HepG2 (cell line): ENCODE results near the gene CYP4A22. TPM values are rescaled to one million over a fixed set of nuclear protein-coding genes. Genes with fewer than 3 reads are reported as not detected.

Experiments
- ATF2 ChIP-seq: sonication (generic); formaldehyde crosslinking; IDR thresholded peaks from 2 replicates; pipeline ENCODE4 v1.4.0; 2020; ENCODE audit warnings: missing genetic modification reagents
- DPF2 ChIP-seq: sonication (generic); formaldehyde crosslinking; IDR thresholded peaks from 2 replicates; pipeline ENCODE4 v1.4.0; 2020; ENCODE audit warnings: mild to moderate bottlenecking, low read depth, missing genetic modification reagents, borderline replicate concordance
- HNF4A ChIP-seq: sonication (generic); formaldehyde crosslinking; IDR thresholded peaks from 2 replicates; pipeline ENCODE4 v1.4.0; 2020; ENCODE audit warnings: missing genetic modification reagents
- JUND ChIP-seq: sonication (generic); formaldehyde crosslinking; IDR thresholded peaks from 2 replicates; pipeline ENCODE4 v1.8.0; 2022; ENCODE audit warnings: mild to moderate bottlenecking, missing genetic modification reagents
- SNAI1 ChIP-seq: sonication (generic); formaldehyde crosslinking; IDR thresholded peaks from 2 replicates; pipeline ENCODE4 v1.5.0; 2020; ENCODE audit warnings: mild to moderate bottlenecking, missing genetic modification reagents, borderline replicate concordance
- SNAPC5 ChIP-seq: sonication (generic); formaldehyde crosslinking; IDR thresholded peaks from 2 replicates; pipeline ENCODE4 v1.8.1; 2023; ENCODE audit warnings: mild to moderate bottlenecking, missing genetic modification reagents, borderline replicate concordance
- SUZ12 ChIP-seq: fragments of 150-350 bp; IDR thresholded peaks from 2 replicates; pipeline ENCODE4 v1.6.1; 2014; ENCODE audit warnings: low read depth, low read length
- ZNF30 ChIP-seq: sonication (generic); formaldehyde crosslinking; IDR thresholded peaks from 2 replicates; pipeline ENCODE4 v1.5.0; 2020; ENCODE audit warnings: mild to moderate bottlenecking, missing genetic modification reagents
- ZNF687 ChIP-seq: sonication (generic); formaldehyde crosslinking; IDR thresholded peaks from 2 replicates; pipeline ENCODE4 v1.5.1; 2020; ENCODE audit warnings: mild to moderate bottlenecking, missing genetic modification reagents, moderate library complexity
- polyA plus RNA-seq, 8 experiments: library from polyadenylated mRNA; depleted of rRNA in 3 of 8; stranded (reverse) in 7 of 8; unstranded in 1 of 8; fragments of >200 nt; fragmentation: Illumina TruSeq in 4 of 8; extraction: Trizol in 4 of 8; gene quantifications; 2 replicates each; pipeline versions ENCODE4 v1.2.1 to v1.2.3, GENCODE V29; 2011 to 2016; ENCODE audit warnings: low read depth in 4 of 8, missing spikeins in 1 of 8, mixed read lengths in 1 of 8; ENCODE audit not compliant: insufficient read depth in 1 of 8
- total RNA-seq, 5 experiments: library from RNA; depleted of rRNA; stranded (reverse); fragments of >200 nt; fragmentation: Illumina TruSeq; extraction: Trizol; gene quantifications; 2 replicates each; pipeline ENCODE4 v1.2.3, GENCODE V29; 2016; ENCODE audit warnings: low read depth in 1 of 5

CYP4A22 gene
- total and polyA plus RNA-seq, 2 of the 13 experiments (the other 11 are each of a cell fraction or from before 2014, with no cell fraction given): not detected

- peak; percentile 30; the same call in 1 of the 2 replicates for TF ChIP-seq ATF2
- TF ChIP-seq SNAPC5 (CRISPR knock-in tag): no peak
- 0 out of 2 replicates have a peak, but pooled peaks have one; percentile 34 for TF ChIP-seq JUND
- no peak for TF ChIP-seq DPF2 (CRISPR knock-in tag)
- TF ChIP-seq SUZ12: no peak
- TF ChIP-seq HNF4A (CRISPR knock-in tag): peak; percentile 73
- 0 out of 2 replicates have a peak, but pooled peaks have one; percentile 2 for TF ChIP-seq ZNF30 (CRISPR knock-in tag)
- TF ChIP-seq SNAI1 (CRISPR knock-in tag): no peak
- peak; percentile 68 for TF ChIP-seq ZNF687 (CRISPR knock-in tag)
- TF ChIP-seq, all 625 proteins: peak for 18
Observed at GRCh38 chr1:47186267-47187185, 49.3 kb downstream of the CYP4A22 start (continued).
